GM18507 (cell line): ENCODE measurements around the gene PUM2.

Source experiments
- DNase-seq: peaks from one replicate; pipeline ENCODE4 v3.0.0; 2011; ENCODE audit warnings: low read depth; ENCODE audit not compliant: insufficient read length; ENCODE audit errors: extremely low spot score
- FAIRE-seq: peaks from 2 replicates; lab custom pipeline; 2011; peaks lifted over from hg19 to GRCh38; lab: Jason Lieb, UNC

PUM2 gene

GRCh38 chr2:20351555-20352229 is 1.0 kb upstream of the PUM2 start:
- no peak for DNase-seq
- no peak for FAIRE-seq

GRCh38 chr2:20350041-20350712 is 467 bp downstream of the PUM2 start:
- peak; percentile 18 for DNase-seq
- FAIRE-seq = no peak

- no peak for DNase-seq
- no peak for FAIRE-seq
Observed at GRCh38 chr2:20349513-20349921, 1.1 kb downstream of the PUM2 start.

GRCh38 chr2:20348542-20348941 is 2.1 kb downstream of the PUM2 start:
- FAIRE-seq (no peak), DNase-seq (no peak)

- DNase-seq (no peak), FAIRE-seq (no peak)
Observed at GRCh38 chr2:20346565-20347381, 3.9 kb downstream of the PUM2 start.

- DNase-seq (no peak), FAIRE-seq (no peak)
Observed at GRCh38 chr2:20343128-20343527, 7.5 kb downstream of the PUM2 start.

- no peak for DNase-seq
Observed at GRCh38 chr2:20339012-20339411, 11.6 kb downstream of the PUM2 start.

GRCh38 chr2:20334605-20335203 is 15.9 kb downstream of the PUM2 start:
- FAIRE-seq (no peak), DNase-seq (no peak)

More at GRCh38 chr2:20339012-20339411, 11.6 kb downstream of the PUM2 start:
- no peak for FAIRE-seq

GRCh38 chr2:20333738-20334137 is 16.9 kb downstream of the PUM2 start:
- FAIRE-seq (peak; percentile 56), DNase-seq (no peak)

- DNase-seq (no peak), FAIRE-seq (peak; percentile 5)
Observed at GRCh38 chr2:20330192-20330591, 20.5 kb downstream of the PUM2 start.

GRCh38 chr2:20327370-20327769 is 23.3 kb downstream of the PUM2 start:
- FAIRE-seq = no peak
- DNase-seq = no peak

GRCh38 chr2:20326163-20326780 is 24.4 kb downstream of the PUM2 start:
- FAIRE-seq = peak; percentile 86
- DNase-seq = peak; percentile 3

GRCh38 chr2:20322527-20323300 is 27.9 kb downstream of the PUM2 start:
- DNase-seq (no peak), FAIRE-seq (no peak)

- DNase-seq (no peak), FAIRE-seq (no peak)
Observed at GRCh38 chr2:20317690-20318089, 33.0 kb downstream of the PUM2 start.

GRCh38 chr2:20317197-20317596 is 33.4 kb downstream of the PUM2 start:
- FAIRE-seq (no peak), DNase-seq (no peak)

GRCh38 chr2:20314562-20315501 is 35.8 kb downstream of the PUM2 start:
- FAIRE-seq = no peak
- DNase-seq = no peak

- FAIRE-seq = no peak
Observed at GRCh38 chr2:20313659-20314058, 37.0 kb downstream of the PUM2 start.

GRCh38 chr2:20309001-20309400 is 41.6 kb downstream of the PUM2 start:
- no peak for FAIRE-seq
- DNase-seq = no peak

More at GRCh38 chr2:20313659-20314058, 37.0 kb downstream of the PUM2 start:
- no peak for DNase-seq
